Tibial nerve (tissue), 4 donors: ENCODE results near the gene RPTN.

Source experiments
- CTCF ChIP-seq, 5 experiments: fragments of 200-600 bp in 3 of 5; fragments of 450-650 bp in 2 of 5; sonication (generic) in 3 of 5; IDR thresholded peaks; one replicate each; pipeline ENCODE4 v1.5.1; 2016 to 2019; ENCODE audit warnings: antibody characterized with exemption in 5 of 5, mild to moderate bottlenecking in 3 of 5, moderate library complexity in 2 of 5
- EP300 ChIP-seq, 2 donors: sonication (generic); formaldehyde crosslinking; IDR thresholded peaks; one replicate each; pipeline ENCODE4 v1.6.1; 2017; ENCODE audit warnings: antibody characterized with exemption in 2 of 2, mild to moderate bottlenecking in 1 of 2
- POLR2A ChIP-seq, 2 donors: fragments of 450-650 bp; IDR thresholded peaks; one replicate each; pipeline ENCODE4 v1.6.1; 2017; ENCODE audit warnings: antibody characterized with exemption in 2 of 2, mild to moderate bottlenecking in 2 of 2, moderate library complexity in 2 of 2

GRCh38 chr1:152189657-152190442 is 30.8 kb upstream of the RPTN start:
- peak; percentile 51 to 76 (median 61) for TF ChIP-seq CTCF (IDR thresholded peaks at IDR 0.05)
- no peak for TF ChIP-seq POLR2A (IDR thresholded peaks at IDR 0.05)
- TF ChIP-seq EP300 (IDR thresholded peaks at IDR 0.05), result no peak
